H1 (cell line): ENCODE measurements around the gene PKD1L1. TPM values are rescaled to one million over a fixed set of nuclear protein-coding genes. Genes with fewer than 3 reads are reported as not detected.

Source experiments
- BRCA1 ChIP-seq: IDR thresholded peaks from 2 replicates; pipeline ENCODE4 v1.6.1; 2012; ENCODE audit warnings: low read depth, low read length, improper control_type of control experiment
- CBX5 ChIP-seq: fragments of 300-800, 300-1000 bp; sonication (generic); IDR thresholded peaks from 2 replicates; pipeline ENCODE4 v1.7.1; 2016; ENCODE audit warnings: antibody characterized with exemption, low read length, low read depth
- NRF1 ChIP-seq: IDR thresholded peaks from 2 replicates; pipeline ENCODE4 v1.6.1; 2011; ENCODE audit warnings: mild to moderate bottlenecking, low read depth, low read length, improper control_type of control experiment
- RBBP5 ChIP-seq: IDR thresholded peaks from 2 replicates; pipeline ENCODE4 v1.7.1; 2012; ENCODE audit warnings: low read depth, mild to moderate bottlenecking, inconsistent platforms, low read length, moderate library complexity, borderline replicate concordance
- SP1 ChIP-seq: IDR thresholded peaks from 2 replicates; pipeline ENCODE4 v1.6.1; 2011; ENCODE audit warnings: low read depth, low read length
- TAF1 ChIP-seq: IDR thresholded peaks from 2 replicates; pipeline ENCODE4 v1.6.1; 2011; ENCODE audit warnings: mild to moderate bottlenecking, low read depth, low read length
- USF2 ChIP-seq: IDR thresholded peaks from 2 replicates; pipeline ENCODE4 v1.6.1; 2011; ENCODE audit warnings: low read length, improper control_type of control experiment
- polyA plus RNA-seq, 7 experiments: library from polyadenylated mRNA; depleted of rRNA in 3 of 7; stranded (reverse) in 5 of 7; unstranded in 2 of 7; fragments of >200 nt in 5 of 7; fragments of 200-250 nt in 2 of 7; gene quantifications; 1 replicate in 5 of 7; 2 replicates in 1 of 7; 4 replicates in 1 of 7; pipeline versions ENCODE4 v1.2.1 to v1.2.3, GENCODE V29; 2011 to 2013; ENCODE audit warnings: missing spikeins in 2 of 7, mixed read lengths in 2 of 7
- total RNA-seq: library from RNA; stranded (reverse); fragmentation: NEBNext Ultra II Directional; extraction: Animal tissue kit (Norgen Biotek cat#: 25700); gene quantifications from 2 replicates; pipeline ENCODE4 v1.2.1, GENCODE V29; 2021

Gene PKD1L1
- total and polyA plus RNA-seq, 2 of the 8 experiments (the other 6 are each of a cell fraction or from before 2014, with no cell fraction given), result 0.22 to 0.35 TPM

GRCh38 chr7:47991270-47991669, 43.0 kb upstream of the PKD1L1 start (continued):
- TF ChIP-seq BRCA1, result no peak
- TF ChIP-seq USF2, result no peak
- no peak for TF ChIP-seq RBBP5
- TF ChIP-seq CBX5, result no peak
- TF ChIP-seq NRF1, result no peak
- no peak for TF ChIP-seq TAF1
- no peak for TF ChIP-seq SP1
- TF ChIP-seq, all 59 proteins: peak for 0
